HFF-Myc (cell line): ENCODE measurements around the gene SH3PXD2A.

ENCODE experiments used
- DNase-seq: peaks from one replicate; pipeline ENCODE4 v3.0.0-alpha.2; 2011; ENCODE audit warnings: low read depth; ENCODE audit errors: extremely low read depth
- H3K4me3 ChIP-seq: replicated peaks from 2 replicates; pipeline ENCODE4 v1.5.1; 2011; ENCODE audit warnings: low read depth, mild to moderate bottlenecking, control low read depth, low read length
- CTCF ChIP-seq: IDR thresholded peaks from 2 replicates; pipeline ENCODE4 v1.5.1; 2012; ENCODE audit warnings: mild to moderate bottlenecking, low read depth, low read length, control low read depth; ENCODE audit errors: missing control alignments

Gene SH3PXD2A

GRCh38 chr10:103802081-103802480, 53.3 kb downstream of the SH3PXD2A start:
- DNase-seq, result no peak
- no peak overlapping the region for H3K4me3 ChIP-seq
- TF ChIP-seq CTCF, result no peak

DNA sequence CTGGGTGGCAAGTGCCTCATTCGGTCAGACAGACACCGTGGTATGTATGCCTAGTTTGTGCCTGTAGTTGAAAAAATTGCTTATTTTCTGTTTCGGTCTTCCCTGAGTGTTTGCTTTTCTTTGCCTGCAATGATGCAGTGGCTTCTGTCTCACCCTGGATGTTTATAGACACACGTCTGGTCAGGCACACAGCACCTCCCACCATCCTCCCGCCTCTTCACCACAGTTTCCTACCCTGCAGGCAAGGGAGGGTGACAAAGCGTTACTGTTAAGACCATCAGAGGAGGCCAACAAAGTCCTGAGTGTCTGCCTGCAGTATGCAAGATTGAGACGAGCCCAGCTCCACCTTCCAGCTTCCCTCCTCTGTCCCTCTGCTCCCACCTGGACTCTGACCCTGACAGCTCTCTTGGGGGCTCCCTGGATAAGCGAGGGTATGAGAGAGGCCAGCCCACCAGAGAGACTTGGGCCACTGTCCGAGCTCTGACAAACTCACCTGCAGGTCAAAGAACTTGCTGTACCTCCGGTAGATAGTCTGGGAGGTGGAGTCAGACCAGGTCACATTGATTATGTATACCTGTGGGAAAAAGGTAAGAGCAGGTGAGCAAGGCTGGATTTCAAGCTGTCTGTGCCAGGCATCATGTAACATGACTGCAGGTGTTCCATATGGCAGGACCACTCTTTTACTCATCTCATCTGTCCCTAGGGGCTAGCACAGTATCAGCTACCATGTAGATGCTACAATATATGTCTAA, 54.4 kb downstream of the SH3PXD2A start:
- H3K4me3 ChIP-seq, result no peak overlapping the region
- DNase-seq, result no peak
- no peak for TF ChIP-seq CTCF

DNA sequence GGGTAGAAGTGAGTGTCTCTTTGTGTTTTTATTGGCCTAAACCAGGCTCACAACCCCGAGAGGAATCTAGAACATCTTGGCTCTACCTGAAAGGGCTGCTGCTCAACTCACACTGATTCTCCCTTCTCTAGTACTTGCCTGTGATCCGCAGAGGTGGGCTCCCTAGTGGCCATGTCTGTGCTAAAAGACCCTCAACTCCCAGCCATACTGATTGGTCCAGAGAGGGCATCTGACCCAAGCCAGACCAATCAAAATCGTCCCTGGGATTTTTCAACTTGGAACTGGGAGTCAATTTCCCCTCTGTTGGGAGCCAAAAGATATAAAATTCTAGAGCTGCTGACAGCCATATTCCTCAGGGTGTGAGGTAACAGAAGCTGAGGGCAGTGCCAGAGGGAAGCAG, 55.3 kb downstream of the SH3PXD2A start:
- no peak for TF ChIP-seq CTCF
- H3K4me3 ChIP-seq, result no peak overlapping the region
- DNase-seq, result no peak

DNA sequence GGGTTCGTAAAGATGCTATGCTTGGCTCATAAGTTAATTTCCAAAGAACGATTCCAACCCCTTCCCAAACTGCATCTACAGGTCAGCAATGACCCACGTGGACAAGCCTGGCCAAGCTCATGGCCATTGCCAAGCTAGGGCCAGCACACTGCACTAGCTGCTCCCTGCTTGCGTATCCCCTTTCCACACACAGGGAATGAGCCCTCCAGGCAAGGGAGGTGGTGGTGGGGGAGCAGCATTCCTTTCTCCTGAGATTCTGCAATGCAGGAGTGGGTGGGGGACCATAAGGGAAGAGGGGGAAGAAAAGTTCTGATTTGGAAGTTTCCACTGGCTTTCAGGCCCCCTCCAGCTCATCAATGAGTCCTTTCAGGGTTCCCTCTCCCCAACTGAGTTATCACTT, 56.0 kb downstream of the SH3PXD2A start:
- no peak for DNase-seq
- no peak overlapping the region for H3K4me3 ChIP-seq
- no peak for TF ChIP-seq CTCF

DNA sequence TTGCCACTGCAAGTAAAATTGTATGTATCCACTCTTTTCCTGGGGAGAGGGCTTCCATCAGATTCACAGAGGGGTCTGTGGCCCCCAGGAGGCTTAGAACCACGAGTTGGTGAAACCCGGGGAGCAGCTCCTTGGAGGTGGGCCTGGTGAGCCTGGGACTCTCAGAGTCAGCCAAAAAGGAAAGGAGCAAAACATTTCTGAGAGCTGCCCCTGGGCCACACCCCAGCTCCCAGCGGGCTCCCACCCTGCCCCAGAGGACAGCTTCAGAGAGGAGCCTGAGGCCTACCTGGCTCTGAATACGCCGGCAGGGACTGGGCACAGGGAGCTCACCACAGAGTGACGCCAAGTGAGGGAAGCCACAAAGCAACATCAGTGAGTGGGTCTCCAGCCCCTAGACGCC, 56.9 kb downstream of the SH3PXD2A start:
- TF ChIP-seq CTCF, result no peak
- DNase-seq, result no peak
- H3K4me3 ChIP-seq, result no peak overlapping the region

DNA sequence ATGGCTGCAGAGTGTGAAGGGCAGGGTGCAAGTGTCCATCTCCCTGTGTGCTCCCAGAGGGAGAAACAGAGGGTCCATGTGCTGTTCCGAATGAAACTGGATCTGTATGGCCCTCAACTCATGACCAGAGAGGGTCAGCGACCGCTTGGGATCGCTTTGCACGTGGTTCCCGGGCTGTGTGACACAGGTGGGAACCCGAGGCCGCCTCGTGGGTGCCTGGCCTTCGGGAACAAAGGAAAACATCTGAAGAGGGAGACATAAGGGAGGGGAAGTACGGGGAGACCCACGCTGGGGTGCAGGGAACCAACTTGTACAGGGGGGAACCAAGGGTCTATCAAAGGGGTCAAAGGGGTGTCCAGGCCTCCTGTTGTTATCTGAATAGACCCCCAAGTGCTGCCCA, 57.5 kb downstream of the SH3PXD2A start:
- TF ChIP-seq CTCF, result no peak
- H3K4me3 ChIP-seq, result no peak overlapping the region
- no peak for DNase-seq
